Measurements from ENCODE around the gene SCN1B. TPM values are rescaled to one million over a fixed set of nuclear protein-coding genes. Genes with fewer than 3 reads are reported as not detected.

Gene SCN1B
- total RNA-seq, 2 experiments from 2014 or later, result 0.63 to 0.90 TPM

GRCh38 chr19:35042954-35043604, 12.8 kb downstream of the SCN1B start:
- TF ChIP-seq CTCF (IDR thresholded peaks at IDR 0.05), result no peak
- Mint-ChIP-seq H3K27me3 (peaks cover 6% of the 10 kb centered on the region), H3K4me3 (no peak overlapping the region), H3K27ac (no peak overlapping the region), H3K4me1 (ENCODE audit: low read depth) (peaks cover 13% of the 10 kb centered on the region), H3K9me3 (no peaks in the 10 kb centered on the region), H3K36me3 (ENCODE audit: low read depth) (no peaks in the 10 kb centered on the region)
- ChIA-PET CTCF (interaction anchor here (1.1 to 2.6 kb wide), 15 partner anchors 11 to 114 kb away, joined by 4 to 40 read pairs (median 12); no protein-coding TSS in a partner anchor), POLR2A (interaction anchor here (0.6 to 1.6 kb wide), 3 partner anchors 14 to 105 kb away, joined by 3 to 6 read pairs (median 3); no protein-coding TSS in a partner anchor)
- intact Hi-C loops (cut with micrococcal nuclease), result no loop called here
- ATAC-seq, result no peak
- no peak for DNase-seq

GRCh38 chr19:35043906-35044305, 13.6 kb downstream of the SCN1B start:
- no peak for TF ChIP-seq CTCF (IDR thresholded peaks at IDR 0.05)
- Mint-ChIP-seq H3K36me3 (ENCODE audit: low read depth) (no peaks in the 10 kb centered on the region), H3K4me3 (no peak overlapping the region), H3K27ac (no peak overlapping the region), H3K9me3 (no peaks in the 10 kb centered on the region), H3K4me1 (ENCODE audit: low read depth) (peaks cover 13% of the 10 kb centered on the region), H3K27me3 (peaks cover 6% of the 10 kb centered on the region)
- CTCF ChIA-PET, result interaction anchor here (0.5 to 2.7 kb wide), 44 partner anchors 10 to 396 kb away, joined by 3 to 40 read pairs (median 4); partner anchors contain the start of gene ZNF30
- DNase-seq (no peak), ATAC-seq (no peak)
- POLR2A ChIA-PET, result interaction anchor here (1.0 to 1.6 kb wide), 2 partner anchors 15 to 97 kb away, joined by 3 to 6 read pairs; no protein-coding TSS in a partner anchor
- intact Hi-C loops (cut with micrococcal nuclease), result no loop called here

GRCh38 chr19:35044317-35045117, 14.2 kb downstream of the SCN1B start:
- Mint-ChIP-seq H3K27ac (no peak overlapping the region), H3K27me3 (peaks cover 6% of the 10 kb centered on the region), H3K36me3 (ENCODE audit: low read depth) (no peaks in the 10 kb centered on the region), H3K9me3 (no peaks in the 10 kb centered on the region), H3K4me1 (ENCODE audit: low read depth) (peaks cover 13% of the 10 kb centered on the region), H3K4me3 (no peak overlapping the region)
- ChIA-PET CTCF (interaction anchor here (0.5 to 2.7 kb wide), 51 partner anchors 10 to 396 kb away, joined by 3 to 40 read pairs (median 4); partner anchors contain the start of gene ZNF30), POLR2A (interaction anchor here (1.0 to 1.6 kb wide), 2 partner anchors 15 to 97 kb away, joined by 3 to 6 read pairs; no protein-coding TSS in a partner anchor)
- peak; percentile 98 for TF ChIP-seq CTCF (IDR thresholded peaks at IDR 0.05)
- intact Hi-C loops (cut with micrococcal nuclease), result no loop called here
- no peak for ATAC-seq
- peak; percentile 69 for DNase-seq

- peak; percentile 49 for TF ChIP-seq CTCF (IDR thresholded peaks at IDR 0.05)
- no peak overlapping the region for H3K27ac Mint-ChIP-seq
- POLR2A ChIA-PET, result interaction anchor here (1.3 kb wide), 1 partner anchor 7 kb away, joined by 3 read pairs; no protein-coding TSS in a partner anchor
- DNase-seq (peak; percentile 70), ATAC-seq (peak; percentile 95)
- H3K4me1 Mint-ChIP-seq (ENCODE audit: low read depth), result peaks cover 6% of the 10 kb centered on the region
- CTCF ChIA-PET, result interaction anchor here (0.7 to 2.7 kb wide), 17 partner anchors 9 to 191 kb away, joined by 3 to 40 read pairs (median 4); partner anchors contain the start of gene LGI4
- H3K27me3 Mint-ChIP-seq, result peaks cover 3% of the 10 kb centered on the region
- H3K36me3 Mint-ChIP-seq (ENCODE audit: low read depth), result no peaks in the 10 kb centered on the region
- intact Hi-C loops (cut with micrococcal nuclease), result no loop called here
- H3K4me3 Mint-ChIP-seq, result no peak overlapping the region
- no peaks in the 10 kb centered on the region for H3K9me3 Mint-ChIP-seq
Observed at GRCh38 chr19:35045667-35046300, 15.5 kb downstream of the SCN1B start.

All from activated CD8-positive, alpha-beta T cell treated with anti-CD3 and anti-CD28 coated beads for 36 hours (primary cell).